Central memory CD8-positive, alpha-beta T cell (primary cell): Measurements from ENCODE around the gene TPRN.
"Not testable (repeated sequence)": the region's sequence is repeated elsewhere in the genome, so short reads cannot be mapped to it uniquely, and the experiment has no call there.

Experiments used
- ATAC-seq: fragments of 150-1000 bp; cut with Tn5 transposase; replicated peaks from 2 replicates; pipeline ENCODE4 v1.10.0; 2022; ENCODE audit warnings: mild to moderate bottlenecking, moderate FRiP score, moderate number of reproducible peaks; ENCODE audit not compliant: poor library complexity, severe bottlenecking; ENCODE audit errors: extremely low read depth
- DNase-seq, 2 donors: peaks; one replicate each; pipeline ENCODE4 v3.0.0; 2021; ENCODE audit warnings: low spot score in 2 of 2
- H3K27ac Mint-ChIP-seq: one replicate; pipeline ENCODE4 v1.8.0; 2022; ENCODE audit warnings: low read depth, mild to moderate bottlenecking, moderate library complexity, mixed read lengths
- H3K27me3 Mint-ChIP-seq: one replicate; pipeline ENCODE4 v1.8.0; 2022; ENCODE audit warnings: mixed read lengths
- H3K36me3 Mint-ChIP-seq: one replicate; pipeline ENCODE4 v1.8.0; 2022; ENCODE audit warnings: mild to moderate bottlenecking, moderate library complexity, mixed read lengths; ENCODE audit not compliant: insufficient read depth
- H3K4me1 Mint-ChIP-seq: one replicate; pipeline ENCODE4 v1.8.0; 2022; ENCODE audit warnings: mixed read lengths
- H3K4me3 Mint-ChIP-seq: one replicate; pipeline ENCODE4 v1.8.0; 2022; ENCODE audit warnings: mild to moderate bottlenecking, moderate library complexity, mixed read lengths
- H3K9me3 Mint-ChIP-seq: one replicate; pipeline ENCODE4 v1.8.0; 2022; ENCODE audit warnings: mixed read lengths

Gene TPRN

GRCh38 chr9:137200311-137201204, at the start of gene TPRN:
Gene TPRN, minus strand, starts transcription at chr9:137200741. Its CDS starts 30 bp downstream, at chr9:137200711.
- ATAC-seq, result peak; percentile 96
- Mint-ChIP-seq H3K4me3 (peak within 1 kb of the TSS; percentile 82), H3K27me3 (no peaks in the 10 kb centered on the region), H3K27ac (peak within 1 kb of the TSS; percentile 81), H3K9me3 (no peaks in the 10 kb centered on the region), H3K36me3 (peaks cover 8% of the 10 kb centered on the region), H3K4me1 (peaks cover 25% of the 10 kb centered on the region)
- peak; percentile 92 to 97 for DNase-seq

GRCh38 chr9:137247916-137248175, 47.3 kb upstream of the TPRN start:
- no peak for DNase-seq
- Mint-ChIP-seq H3K36me3 (peaks cover 7% of the 10 kb centered on the region), H3K27me3 (no peaks in the 10 kb centered on the region), H3K9me3 (no peaks in the 10 kb centered on the region), H3K27ac (no peak overlapping the region), H3K4me3 (no peak overlapping the region), H3K4me1 (peaks cover 10% of the 10 kb centered on the region)
- no peak for ATAC-seq

GRCh38 chr9:137247135-137247915, 46.8 kb upstream of the TPRN start:
- H3K27ac Mint-ChIP-seq, result no peak overlapping the region
- DNase-seq, result no peak

GRCh38 chr9:137245450-137246421, 45.2 kb upstream of the TPRN start:
- Mint-ChIP-seq H3K27ac (peak overlapping the region; percentile 57), H3K4me3 (no peak overlapping the region), H3K27me3 (no peaks in the 10 kb centered on the region), H3K36me3 (peaks cover 23% of the 10 kb centered on the region), H3K4me1 (peaks cover 24% of the 10 kb centered on the region), H3K9me3 (no peaks in the 10 kb centered on the region)
- ATAC-seq, result no peak
- DNase-seq, result no peak

More at GRCh38 chr9:137247135-137247915, 46.8 kb upstream of the TPRN start:
- H3K27me3 Mint-ChIP-seq, result no peaks in the 10 kb centered on the region
- peaks cover 15% of the 10 kb centered on the region for H3K4me1 Mint-ChIP-seq
- no peak for ATAC-seq
- no peak overlapping the region for H3K4me3 Mint-ChIP-seq
- H3K9me3 Mint-ChIP-seq, result no peaks in the 10 kb centered on the region
- H3K36me3 Mint-ChIP-seq, result peaks cover 12% of the 10 kb centered on the region

GRCh38 chr9:137244486-137245449, 44.2 kb upstream of the TPRN start:
- H3K36me3 Mint-ChIP-seq, result peaks cover 25% of the 10 kb centered on the region
- no peaks in the 10 kb centered on the region for H3K9me3 Mint-ChIP-seq
- DNase-seq (no peak), ATAC-seq (no peak)
- no peak overlapping the region for H3K4me3 Mint-ChIP-seq
- H3K27me3 Mint-ChIP-seq, result no peaks in the 10 kb centered on the region
- peaks cover 24% of the 10 kb centered on the region for H3K4me1 Mint-ChIP-seq
- no peak overlapping the region for H3K27ac Mint-ChIP-seq

- Mint-ChIP-seq H3K36me3 (peaks cover 25% of the 10 kb centered on the region), H3K9me3 (no peaks in the 10 kb centered on the region), H3K4me1 (peaks cover 24% of the 10 kb centered on the region), H3K27me3 (no peaks in the 10 kb centered on the region), H3K4me3 (peak overlapping the region; percentile 92), H3K27ac (no peak overlapping the region)
- no peak for ATAC-seq
- no peak for DNase-seq
These were observed 43.3 kb upstream of the TPRN start for GRCh38 chr9:137243626-137244485.

GRCh38 chr9:137243266-137243625, 42.7 kb upstream of the TPRN start:
- DNase-seq, H3K27ac Mint-ChIP-seq, H3K27me3 Mint-ChIP-seq, H3K9me3 Mint-ChIP-seq, ATAC-seq: not testable (repeated sequence)
- Mint-ChIP-seq H3K36me3 (peaks cover 25% of the 10 kb centered on the region), H3K4me3 (peak overlapping the region; percentile 92), H3K4me1 (peaks cover 24% of the 10 kb centered on the region)

GRCh38 chr9:137242269-137243203, 42.0 kb upstream of the TPRN start:
- ATAC-seq (no peak), DNase-seq (no peak)
- H3K27me3 Mint-ChIP-seq, result no peaks in the 10 kb centered on the region
- H3K9me3 Mint-ChIP-seq, result no peaks in the 10 kb centered on the region
- H3K36me3 Mint-ChIP-seq, result peaks cover 25% of the 10 kb centered on the region
- peak overlapping the region; percentile 92 for H3K4me3 Mint-ChIP-seq
- peaks cover 24% of the 10 kb centered on the region for H3K4me1 Mint-ChIP-seq
- peak overlapping the region; percentile 88 for H3K27ac Mint-ChIP-seq

GRCh38 chr9:137241490-137242268, 41.1 kb upstream of the TPRN start:
- Mint-ChIP-seq H3K27ac (peak overlapping the region; percentile 88), H3K4me1 (peaks cover 24% of the 10 kb centered on the region), H3K36me3 (peaks cover 25% of the 10 kb centered on the region), H3K9me3 (no peaks in the 10 kb centered on the region), H3K4me3 (peak overlapping the region; percentile 92), H3K27me3 (no peaks in the 10 kb centered on the region)
- DNase-seq (no peak), ATAC-seq (peak; percentile 17)
